GM19468 (cell line): Measurements from ENCODE around the gene FHOD1.

ENCODE experiments used
- ATAC-seq: cut with Tn5 transposase; IDR thresholded peaks from one replicate; pipeline ENCODE4 v1.9.1; 2021; ENCODE audit warnings: mild to moderate bottlenecking, moderate library complexity, moderate number of reproducible peaks; ENCODE audit not compliant: unreplicated experiment; ENCODE audit errors: extremely low read depth

Gene FHOD1

DNA sequence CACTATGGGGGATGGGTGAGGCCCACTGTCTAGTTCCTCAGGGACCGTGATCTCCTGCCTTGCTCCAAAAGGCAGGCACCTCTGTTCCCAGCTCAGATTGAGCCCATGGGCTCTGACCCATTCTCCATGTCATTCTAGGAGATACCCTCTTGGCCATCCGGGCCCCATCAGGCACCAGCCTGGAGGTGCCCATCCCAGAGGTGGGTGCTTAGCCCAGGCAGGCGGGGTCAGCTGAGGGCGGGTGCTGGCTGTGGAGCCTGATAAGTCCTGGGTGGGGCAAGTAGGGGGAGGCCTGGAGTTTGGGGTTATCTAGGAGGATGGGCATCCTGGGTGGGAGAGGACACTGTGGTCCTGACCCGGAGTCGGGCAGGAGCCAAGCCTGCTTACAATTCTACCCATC lies 53.0 kb downstream of the FHOD1 start:
- no peak for ATAC-seq

DNA sequence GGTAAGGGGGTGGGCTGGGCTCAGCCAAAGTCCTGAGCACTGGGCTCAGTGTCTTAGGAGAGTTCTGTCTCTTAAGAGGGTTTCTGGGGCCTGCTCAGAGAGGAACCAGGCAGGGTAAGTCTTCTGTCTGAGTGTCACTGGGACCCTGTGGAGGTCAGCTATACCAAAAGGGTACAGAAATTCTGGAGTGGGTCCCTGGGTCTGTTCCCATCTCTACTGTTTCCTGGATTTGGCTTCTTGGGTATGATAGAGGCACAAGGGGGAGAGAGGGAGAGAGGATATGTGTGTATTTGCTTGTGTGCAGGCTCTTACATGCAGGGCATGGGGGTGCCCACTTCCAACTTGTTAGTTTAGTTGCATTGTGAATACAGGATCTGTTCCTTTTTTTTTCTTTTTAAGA lies 53.7 kb downstream of the FHOD1 start:
- ATAC-seq, result no peak

DNA sequence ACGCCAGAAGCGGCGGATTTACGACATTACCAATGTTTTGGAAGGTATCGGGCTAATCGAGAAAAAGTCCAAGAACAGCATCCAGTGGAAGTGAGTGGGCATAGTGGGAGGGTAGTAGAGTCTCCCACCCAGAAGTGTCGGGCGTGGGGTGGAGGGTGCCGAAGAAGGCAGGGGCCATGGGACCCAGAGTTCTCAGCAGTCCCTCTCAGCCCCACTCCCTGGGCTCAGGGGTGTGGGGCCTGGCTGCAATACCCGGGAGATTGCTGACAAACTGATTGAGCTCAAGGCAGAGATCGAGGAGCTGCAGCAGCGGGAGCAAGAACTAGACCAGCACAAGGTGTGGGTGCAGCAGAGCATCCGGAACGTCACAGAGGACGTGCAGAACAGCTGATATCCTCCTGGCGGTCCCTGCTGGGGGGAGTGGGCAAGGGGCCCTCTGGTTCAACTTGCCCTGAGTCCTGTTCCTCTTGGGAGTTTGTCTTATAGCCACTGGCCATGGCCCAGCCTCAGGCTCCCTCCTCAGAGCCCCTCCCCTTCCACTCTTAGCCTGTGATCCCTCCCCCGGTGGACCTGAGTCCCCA lies 54.4 kb downstream of the FHOD1 start:
- no peak for ATAC-seq

DNA sequence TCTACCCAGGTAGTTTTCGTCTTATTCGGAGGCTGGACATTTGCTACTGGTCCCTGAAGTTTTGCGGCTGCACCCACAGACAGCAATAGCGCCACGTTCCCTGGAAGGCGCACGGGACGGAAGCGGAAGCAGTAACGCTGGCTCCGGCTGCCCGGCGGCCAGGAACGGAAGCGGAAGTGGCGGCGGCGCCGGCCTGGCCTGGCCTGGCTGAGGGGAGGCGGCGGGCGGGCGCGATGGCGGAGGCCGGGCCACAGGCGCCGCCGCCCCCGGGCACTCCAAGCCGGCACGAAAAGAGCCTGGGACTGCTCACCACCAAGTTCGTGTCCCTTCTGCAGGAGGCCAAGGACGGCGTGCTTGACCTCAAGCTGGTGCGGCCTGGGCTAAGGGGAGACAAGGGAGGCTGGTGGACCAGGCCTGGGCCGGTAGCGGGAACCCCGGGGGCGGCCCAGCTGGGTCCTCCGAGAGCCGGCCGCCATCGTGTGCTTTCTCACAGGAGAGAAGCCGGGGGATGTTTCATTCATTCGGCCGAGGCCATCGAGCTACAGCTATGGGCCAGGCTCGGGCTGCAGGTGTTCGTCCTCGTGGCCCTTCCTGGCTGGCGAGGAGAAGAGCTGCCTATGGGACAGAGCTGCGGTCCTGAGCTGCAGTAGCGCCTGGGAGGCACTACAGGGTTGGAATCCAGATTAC lies 55.1 kb downstream of the FHOD1 start, which contains the start of gene E2F4:
TSS of gene E2F4 (plus strand) at position 161 of the 687 bp plus-strand sequence. CDS start at position 234, 73 bp downstream.
- peak; percentile 75 for ATAC-seq

DNA sequence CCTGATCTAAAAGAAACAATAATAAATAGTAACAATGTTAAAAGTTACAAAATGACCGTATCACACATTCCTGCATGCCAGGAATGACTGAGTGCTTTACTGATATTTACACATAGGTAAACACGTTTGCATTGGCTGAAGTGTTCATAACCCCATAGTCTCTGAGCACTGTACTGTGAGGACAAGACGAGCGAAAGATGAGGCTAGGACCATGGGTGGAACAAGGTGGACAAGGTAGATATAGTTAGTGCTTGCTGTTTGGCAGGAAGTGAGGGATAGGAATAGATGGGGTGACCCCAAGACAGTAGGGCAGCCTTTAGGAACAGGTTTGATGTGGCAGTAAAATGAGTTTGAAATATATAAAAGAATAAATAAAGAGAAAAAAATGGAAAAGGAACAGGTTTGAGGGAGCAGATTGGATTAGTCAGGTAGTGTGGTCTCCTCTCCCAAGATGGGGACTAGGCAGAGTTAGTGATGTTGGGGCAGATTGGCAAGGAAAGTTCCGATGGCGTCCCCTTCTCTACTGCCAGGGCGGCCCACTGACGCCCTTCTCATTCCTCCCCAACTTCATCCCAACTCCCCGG lies 55.8 kb downstream of the FHOD1 start:
- no peak for ATAC-seq

DNA sequence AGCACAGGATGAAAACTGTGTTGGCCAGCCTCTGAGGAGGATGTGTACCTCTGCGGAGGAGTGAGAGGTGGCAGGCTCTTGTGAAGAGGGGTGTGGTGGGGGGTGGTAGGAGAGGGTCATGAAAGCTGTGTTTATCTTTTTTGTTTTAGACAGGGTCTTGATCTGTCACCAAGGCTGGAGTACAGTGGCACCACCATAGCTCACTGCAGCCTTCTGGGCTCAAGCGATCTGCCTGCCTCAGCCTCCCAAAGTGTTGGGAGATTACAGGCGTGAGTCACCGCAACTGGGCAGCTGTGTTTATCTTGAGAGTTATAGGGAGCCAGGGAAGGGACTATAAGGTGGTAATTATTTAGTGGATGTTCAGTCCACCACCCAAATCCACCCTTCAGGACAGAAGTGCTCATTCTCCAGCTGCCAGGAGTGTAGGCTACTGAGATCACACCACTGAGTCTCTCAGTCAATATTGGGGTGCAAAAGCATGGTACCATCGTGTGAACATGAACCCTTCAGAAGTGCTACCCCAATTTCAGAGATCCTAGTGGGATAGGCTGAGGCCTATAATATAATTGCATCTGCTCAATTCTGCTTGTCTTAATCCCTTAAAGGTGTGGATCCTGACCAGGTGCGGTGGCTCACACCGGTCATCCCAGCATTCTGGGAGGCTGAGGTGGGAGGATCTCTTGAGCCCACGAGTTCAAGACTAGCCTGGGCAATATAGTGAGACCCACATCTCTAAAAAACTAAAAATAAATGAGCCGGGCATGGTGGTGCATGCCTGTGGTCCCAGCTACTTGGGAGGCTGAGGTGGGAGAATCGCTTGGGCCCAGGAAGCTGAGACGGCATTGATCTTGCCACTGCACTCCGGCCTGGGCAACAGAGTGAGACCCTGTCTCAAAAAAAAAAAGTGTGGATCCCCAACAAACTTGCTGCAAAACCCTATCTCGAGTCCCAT lies 56.6 kb downstream of the FHOD1 start:
- ATAC-seq, result no peak

DNA sequence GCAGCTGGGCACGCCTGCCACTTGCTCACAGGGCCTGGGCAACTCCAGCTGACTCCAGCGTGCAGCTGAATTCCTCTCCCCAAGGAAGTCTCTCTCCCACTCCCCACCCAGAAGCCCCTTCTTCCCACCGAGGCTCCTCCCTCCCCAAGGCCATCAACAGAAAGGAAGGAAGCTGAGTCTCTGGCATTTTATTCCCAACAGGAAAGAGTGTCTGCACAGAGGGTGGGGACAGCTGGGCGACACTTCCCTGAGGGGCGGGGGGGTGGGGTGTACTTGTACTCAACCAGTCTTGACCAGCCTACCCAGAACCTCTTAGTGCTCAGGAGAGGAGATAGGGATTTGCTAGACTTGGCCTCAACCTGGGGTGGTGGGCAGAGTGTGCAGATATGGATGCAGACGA lies 57.2 kb downstream of the FHOD1 start, which contains the start of gene EXOC3L1:
TSS of gene EXOC3L1 (minus strand) at position 96 of the 400 bp plus-strand sequence. CDS start 460 bp downstream, outside the sequence.
- ATAC-seq, result no peak

DNA sequence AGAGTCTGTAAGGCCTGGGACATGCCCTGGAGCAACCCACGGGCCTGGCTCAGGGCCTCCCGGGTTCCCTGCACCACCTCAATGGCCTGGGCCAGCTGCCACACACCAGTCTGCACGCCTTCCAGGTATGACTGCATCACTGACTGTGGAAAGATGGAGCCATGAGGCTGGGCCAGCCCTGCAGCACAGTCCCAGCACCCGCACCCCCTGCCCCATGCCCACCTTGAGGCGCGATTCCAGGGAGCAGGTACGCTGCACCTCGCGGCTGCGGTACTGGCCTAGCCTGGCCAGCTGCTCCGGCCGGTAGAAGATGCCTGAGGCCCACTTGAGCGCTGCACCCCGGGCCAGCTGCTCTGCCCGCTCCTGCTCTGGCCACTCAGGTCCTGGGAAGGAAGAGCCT lies 58.5 kb downstream of the FHOD1 start:
- no peak for ATAC-seq

DNA sequence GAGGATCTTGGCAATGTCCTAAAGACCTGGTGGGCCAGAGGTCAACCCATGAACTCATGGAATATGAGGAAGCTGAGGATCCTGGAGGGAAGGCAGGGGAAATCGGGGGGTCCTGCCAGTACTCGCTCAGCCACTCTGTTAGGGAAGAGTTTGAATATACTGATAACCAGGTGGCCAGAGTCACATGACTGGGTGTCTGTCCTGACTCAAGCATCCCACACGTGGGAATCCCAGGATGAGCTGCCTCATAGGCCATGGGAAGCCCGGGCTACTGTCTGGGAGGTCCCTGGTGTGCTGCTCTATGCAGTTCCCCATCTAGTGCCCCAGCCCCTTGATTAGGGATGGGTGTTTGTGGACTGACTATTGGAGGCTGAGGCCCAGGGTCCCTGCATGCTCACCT lies 59.0 kb downstream of the FHOD1 start:
- no peak for ATAC-seq

DNA sequence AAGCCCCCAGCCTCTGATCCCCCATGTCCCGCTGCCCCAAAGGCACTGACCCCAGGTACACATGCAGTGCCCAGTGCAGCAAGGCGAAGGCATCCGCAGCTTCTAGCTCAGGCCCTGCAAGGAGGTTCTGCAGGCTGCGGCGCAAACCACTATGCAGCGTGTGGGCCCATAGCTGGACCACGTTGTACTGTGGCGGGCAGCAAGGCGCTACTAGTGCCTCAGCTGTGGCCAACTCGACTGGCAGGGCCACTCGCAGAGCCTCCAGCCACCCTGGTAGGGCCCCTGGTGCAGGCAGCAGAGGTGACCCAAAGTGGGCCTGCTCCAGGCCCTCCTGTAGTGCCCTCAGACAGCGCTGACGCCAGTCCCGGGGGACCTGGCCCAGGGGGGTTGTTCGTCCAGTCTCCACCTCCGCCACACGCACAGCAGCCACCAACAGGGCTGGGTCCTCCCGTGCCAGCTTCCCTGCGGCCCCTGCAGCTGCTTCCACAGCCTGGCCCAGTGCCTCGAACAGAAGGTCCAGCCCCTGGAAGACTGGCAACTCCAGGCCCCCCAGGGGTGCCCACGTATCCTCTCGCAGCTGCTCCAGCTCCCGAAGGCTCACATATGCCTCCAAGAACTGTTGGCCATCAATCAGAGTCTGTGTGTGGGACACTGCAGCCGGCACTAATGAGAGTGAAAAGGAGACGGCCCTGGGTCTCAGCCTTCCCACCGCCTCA lies 59.9 kb downstream of the FHOD1 start:
- no peak for ATAC-seq

DNA sequence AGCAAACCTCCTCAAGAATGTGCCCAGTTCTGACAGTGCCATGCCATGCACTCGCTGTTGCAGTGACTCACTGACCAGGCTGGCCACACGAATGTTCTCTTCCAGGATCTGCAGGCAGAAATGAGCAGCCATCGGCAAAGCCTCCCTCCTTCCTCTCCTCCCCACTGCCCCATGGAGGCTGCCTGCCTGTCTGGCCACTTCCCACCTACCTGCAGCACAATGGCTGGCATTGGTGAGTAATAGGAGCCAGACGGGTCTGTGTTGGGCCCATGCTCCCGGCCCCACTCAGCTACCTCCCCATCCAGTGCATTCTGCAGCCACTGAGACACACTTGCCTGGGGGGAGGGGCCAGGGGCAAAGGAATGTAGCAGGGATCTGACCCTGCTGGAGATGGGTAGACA lies 60.7 kb downstream of the FHOD1 start:
- ATAC-seq, result no peak

DNA sequence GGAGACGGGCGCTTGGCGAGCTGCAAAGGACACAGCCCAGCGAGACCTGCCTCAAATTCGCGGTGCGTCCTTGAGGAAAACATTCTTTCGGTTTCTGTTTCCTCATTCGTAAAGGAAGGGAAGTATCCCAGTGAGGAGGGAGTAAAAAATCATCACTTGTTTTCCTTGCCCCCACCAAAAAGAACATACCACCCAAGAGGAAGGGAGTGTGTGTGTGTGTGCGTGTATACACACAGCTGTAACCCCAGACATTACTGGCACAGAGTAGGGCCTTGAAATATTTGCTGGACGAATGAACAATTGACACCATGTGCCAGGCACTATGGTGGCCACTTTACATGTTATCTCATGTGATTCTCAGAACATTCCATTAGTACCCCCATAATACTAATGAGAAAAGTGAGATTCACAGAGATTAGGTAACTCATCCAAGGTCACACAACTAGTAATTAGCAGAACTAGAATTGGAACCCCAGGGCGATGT lies 61.6 kb downstream of the FHOD1 start:
- no peak for ATAC-seq

DNA sequence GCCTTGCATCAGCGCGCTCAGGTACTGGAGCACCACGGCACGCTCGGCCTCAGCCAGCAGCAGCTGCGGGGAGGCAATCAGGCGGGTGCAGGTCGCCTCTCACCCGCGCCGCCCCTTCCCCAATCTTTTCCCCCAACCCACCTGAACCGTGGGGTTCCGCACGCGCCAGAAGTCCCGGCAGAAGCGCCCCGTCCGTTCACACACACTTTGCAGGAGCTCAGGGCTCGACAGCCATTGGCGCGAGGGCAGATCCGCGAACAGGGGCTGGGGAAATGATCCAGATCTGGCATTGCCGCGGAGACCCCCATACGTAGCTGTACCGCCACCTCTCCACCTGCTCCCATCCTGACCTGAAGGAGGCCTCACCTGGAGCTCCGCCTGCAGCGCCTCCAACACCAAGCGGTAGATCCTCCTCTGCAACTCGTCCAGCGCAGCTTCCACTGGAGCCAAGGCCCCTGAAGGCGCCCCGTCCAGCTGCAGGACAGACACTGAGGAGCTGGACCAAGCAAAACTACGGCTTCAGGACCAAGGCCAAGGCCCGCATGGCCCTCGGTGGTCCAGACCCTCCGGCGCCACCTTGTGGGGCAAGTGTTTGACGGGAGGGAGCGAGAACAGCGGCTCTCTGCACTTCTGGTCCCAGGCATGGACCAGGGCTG lies 62.2 kb downstream of the FHOD1 start:
- ATAC-seq, result peak; percentile 18

DNA sequence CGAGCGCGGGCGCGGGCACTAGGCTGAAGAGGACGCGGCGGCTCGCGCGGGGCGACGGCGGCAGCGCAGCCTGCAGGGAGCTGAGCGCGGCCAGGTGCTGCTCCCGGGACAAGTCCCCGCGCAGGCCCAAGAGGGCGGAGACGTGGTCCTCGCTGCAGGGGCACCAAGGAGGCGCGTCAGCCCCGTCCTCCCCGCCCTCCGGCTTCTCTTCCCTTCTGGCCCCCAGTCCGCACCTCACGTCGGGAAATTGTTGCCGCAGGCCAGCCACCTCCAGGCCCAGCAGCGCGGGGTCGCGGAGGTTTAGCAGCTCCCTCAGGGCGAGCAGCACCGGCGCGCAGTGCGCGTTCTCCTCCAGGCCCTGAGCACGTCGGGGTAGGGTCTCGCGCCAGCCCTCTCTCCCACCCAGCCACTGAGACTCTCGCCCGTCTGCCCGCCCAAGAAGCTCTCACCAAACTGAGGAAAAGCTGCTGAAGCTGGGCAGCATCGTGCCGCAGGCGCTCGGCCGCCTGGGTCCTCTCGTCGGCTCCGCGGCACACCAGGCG lies 62.8 kb downstream of the FHOD1 start:
- no peak for ATAC-seq

DNA sequence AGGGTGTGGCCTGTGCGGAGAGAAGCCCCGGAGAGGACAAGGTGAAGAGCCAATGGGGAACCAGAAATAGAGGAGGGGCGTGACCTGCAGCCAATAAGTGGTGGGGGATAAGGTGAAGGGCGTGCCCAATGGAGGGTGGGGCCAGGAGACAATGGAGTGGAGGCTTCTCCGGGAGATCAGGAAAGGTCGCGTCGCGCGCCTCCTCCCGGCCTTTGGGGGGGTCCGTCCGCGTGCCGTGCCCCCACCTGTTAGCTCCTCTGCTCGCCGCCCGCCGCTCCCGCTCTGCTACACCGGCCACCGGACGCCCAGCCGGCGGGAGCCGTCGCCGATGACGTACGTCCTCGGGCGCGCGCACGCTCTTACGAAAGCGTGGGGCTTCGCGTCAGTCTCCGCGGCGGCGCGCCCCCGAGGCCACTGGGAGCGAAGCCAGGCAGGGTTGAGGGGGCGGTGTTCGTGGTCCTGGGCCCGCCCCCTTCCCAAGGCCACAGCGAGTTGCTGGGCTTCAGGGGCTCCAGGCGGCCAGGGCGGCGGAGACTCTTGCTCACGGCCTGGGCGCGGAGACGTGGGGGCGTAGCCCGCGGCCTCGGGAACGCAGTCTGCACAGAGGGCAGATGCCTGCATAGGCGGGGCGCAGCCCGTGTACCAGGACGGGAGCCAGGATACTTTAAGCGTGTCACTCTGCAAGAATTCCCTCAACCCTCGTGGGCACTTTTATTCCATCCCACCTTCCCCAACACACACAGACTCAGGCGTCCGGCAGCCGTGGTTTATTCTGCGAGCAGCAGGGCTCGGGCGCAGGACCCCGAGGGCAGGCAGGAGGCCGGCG lies 63.4 kb downstream of the FHOD1 start, which contains the start of gene MATCAP1:
TSS of gene MATCAP1 (minus strand) at position 337 of the 826 bp plus-strand sequence. CDS start 3,353 bp downstream, outside the sequence.
- peak; percentile 78 for ATAC-seq

DNA sequence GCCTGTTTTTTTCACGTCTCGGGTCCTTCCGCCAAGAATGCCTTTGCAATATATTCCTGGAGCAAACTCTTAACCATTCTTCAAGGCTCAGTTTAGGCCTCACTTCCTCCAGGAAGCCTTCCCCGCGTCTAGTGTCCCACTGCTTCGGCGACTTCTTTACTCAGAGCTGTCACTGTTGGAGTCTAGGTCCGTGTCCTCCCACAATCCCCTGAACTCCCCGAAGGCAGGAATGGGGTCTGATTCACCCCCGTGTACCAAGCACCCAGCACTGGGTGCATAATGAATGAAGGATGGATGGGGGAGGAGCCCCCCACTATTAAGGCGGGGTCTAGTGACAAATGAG lies 64.0 kb downstream of the FHOD1 start:
- ATAC-seq, result no peak

DNA sequence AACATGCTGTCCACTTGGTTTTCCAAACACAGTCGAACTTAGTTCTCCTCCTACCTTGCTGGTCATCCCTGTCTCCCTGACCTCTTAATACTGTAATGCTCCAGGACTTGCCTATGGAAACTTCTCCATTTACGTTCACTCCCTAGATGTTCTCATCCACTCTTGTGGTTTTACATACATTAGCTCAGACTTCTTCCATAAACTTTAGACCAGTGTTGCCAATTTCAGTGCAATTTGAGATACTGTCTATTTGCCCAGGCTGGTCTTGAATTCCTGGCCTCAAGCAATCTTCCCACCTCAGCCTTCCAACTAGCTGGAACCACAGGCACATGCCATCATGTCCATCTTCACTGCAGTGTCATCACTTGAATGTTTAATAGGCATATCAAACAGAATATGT lies 65.0 kb downstream of the FHOD1 start:
- no peak for ATAC-seq

DNA sequence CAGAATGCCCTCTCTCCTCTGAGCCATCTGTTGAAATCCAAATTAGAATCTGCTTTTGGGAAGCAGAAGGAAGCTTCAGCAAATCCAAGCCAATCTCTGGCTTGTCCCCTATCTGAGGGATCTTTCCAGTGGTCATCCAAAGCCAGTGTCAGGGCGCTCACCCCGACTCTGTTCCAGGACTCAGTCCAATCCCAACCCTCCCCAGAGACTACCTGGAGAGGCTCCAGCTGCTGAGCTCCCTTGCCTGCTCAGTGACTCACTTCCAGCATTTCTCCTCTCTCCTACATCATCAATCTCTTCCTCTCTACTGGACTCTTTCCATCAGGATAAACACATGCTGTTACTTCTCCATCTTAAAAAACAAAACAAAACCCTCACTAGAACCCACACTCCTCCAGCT lies 65.9 kb downstream of the FHOD1 start:
- ATAC-seq, result no peak
